NCI-H82 treated with DMSO at 0.1 percent for 48 hours (cell line): Measurements from ENCODE around the gene LRRC1.
"Not testable (repeated sequence)": the region's sequence is repeated elsewhere in the genome, so short reads cannot be mapped to it uniquely, and the experiment has no call there.

Experiments
- DNase-seq: peaks from one replicate; lab custom pipeline; 2025; ENCODE audit not compliant: unreplicated experiment; lab: John Stamatoyannopoulos, UW

LRRC1 gene

DNA sequence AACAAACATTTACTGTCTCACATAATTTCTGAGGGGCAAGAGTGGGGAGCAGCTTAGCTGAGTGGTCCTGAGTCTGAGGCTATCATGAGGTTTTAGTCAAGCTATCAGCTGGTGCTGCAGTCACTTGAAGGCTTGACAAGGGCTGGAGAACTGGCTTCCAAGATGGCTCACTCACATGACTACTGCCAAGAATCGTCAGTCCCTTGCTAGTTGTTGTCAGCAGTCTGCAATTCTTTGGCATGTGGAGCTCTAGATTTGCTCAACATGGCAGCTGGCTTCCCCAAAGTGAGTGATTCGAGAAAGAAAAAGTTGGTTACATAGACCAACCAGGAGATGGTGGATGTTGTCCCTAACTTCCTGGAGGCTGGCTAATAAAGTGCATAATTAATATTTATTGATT is 2.8 kb upstream of the LRRC1 start:
- DNase-seq = no peak

DNA sequence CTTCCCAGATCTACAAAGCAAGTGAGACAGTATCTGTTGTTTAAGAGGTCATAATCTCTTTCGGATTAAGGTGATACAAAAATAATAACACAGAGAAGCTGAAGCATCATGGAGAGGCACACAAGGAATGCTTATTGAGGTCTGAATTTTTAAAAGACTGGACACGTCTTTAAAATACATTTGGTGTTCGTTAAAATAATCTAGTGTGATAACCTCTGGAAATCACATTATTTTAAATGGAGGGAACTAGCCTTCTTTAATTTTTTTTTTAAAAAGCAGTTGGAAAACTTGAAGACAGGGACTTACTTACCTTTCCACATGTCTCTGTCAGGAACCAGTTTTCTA is 1.9 kb upstream of the LRRC1 start:
- DNase-seq = no peak

DNA sequence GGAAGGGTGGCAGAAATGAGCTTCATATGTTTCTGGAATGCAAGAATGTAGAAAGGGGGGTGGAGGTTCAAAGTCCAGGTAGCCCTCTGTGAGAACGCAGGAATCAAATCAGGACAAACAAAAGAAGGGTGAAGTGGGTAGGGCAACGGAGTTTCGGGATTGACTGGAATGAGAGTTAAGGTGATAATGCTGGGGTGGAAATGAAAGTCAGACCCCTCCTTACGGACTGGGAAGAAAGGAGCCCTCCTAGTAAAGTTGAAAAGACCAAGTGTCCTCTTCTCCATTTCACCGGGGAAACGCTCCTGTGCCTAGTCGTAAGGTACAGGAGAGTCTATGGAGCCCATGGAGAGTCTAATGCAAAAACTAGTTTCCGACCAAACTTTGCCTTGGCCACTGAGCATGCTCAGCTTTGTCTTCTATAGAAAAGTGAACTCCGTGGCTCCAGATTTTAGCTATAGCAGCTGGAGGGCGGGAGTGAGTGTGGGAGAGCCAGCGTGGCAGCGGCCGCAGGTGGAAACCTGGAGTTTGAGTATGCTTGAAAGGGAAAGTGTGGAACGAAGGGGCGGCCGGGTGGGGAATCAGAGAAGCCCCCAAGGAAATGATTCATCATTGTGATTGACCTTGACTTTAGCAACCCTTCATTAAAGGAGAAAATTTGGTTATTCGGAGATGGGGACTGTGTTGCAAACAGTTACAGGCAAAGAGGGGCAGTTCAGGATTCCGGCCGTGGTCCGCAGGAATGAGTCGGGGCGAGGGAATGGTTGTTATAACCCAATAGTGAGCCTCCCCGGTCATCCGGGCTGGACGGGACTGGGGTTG is 1.3 kb upstream of the LRRC1 start:
- DNase-seq = peak; percentile 71

DNA sequence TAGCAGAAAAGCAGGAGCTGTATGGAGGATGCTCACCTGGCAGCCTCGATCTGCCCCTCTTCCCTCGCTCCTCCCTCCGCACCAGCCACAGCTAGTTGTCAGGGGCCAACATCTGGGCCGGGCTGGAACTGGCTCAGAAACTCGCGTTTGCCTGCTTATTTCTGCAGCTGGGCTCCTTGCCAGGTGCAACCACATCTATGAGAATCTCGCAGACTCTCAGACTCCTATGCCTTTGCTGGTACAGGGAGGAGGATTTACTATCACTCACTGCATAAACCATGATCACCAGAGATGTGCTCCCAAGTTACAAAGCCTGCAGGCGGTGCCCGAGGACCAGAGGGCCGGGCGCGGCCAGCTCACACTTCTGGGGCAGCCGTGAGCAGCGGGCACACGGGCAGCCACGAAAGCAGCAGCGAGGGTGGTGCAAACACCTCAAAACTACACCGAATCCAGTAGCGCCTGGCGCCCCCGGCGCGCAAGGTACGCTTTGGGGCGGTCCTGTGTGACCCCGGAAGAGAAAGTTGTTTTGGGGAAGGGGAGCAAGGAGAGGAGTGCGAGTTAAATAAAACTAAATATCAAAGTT is 577 bp upstream of the LRRC1 start:
- DNase-seq = no peak

DNA sequence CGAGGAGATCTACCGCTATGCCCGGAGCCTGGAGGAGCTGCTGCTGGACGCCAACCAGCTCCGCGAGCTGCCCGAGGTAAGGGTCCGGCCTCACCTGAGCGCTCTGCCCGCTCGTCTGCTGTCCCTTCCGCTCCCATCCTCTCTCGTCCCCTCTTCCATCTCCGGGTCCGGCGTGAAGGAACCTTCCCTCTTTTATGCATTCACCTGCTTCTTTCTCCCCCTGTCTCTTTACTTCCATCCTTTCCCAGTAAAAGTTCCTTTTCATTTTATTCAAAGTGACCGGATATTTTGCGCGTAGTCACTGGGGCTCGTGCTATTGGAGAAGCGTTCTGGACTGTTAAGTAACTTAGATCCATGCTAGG is 516 bp downstream of the LRRC1 start:
- DNase-seq = no peak

DNA sequence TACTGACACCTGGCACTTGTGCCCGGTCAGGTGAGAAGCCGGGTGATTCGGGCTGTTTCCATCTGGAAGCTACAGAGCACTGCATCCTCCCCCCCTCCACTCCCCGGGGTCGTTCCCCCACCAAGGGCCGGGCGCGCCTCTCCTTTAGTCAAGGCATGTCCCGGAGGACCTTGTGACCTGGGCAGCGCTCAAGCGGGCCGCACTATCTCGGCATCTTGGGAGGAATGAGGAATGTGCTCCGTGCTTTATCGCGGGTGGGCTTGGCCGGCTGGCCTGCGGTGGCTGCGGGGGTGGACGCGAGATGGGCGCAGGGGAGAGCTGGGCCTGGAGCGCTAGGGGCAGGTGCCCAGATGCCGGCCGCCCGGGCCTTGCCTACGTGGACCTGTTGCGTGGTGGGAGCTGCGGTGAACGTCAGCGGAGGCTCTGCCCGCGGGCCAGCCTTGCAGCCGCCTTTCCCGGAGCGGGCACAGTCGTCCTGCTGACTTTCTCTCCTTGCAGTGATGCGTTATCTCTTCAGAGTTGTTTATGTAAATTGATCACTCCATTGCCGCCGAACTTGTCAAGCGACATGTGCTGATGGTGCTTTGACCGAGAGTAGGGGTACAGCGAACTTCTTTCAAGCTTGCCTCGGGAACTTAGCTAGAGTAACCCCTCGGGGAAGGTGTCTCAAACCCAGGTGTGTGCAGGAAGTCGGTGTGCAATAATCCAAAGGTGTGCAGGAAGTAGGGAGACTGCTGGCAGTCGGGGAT is 1.1 kb downstream of the LRRC1 start:
- no peak for DNase-seq

DNA sequence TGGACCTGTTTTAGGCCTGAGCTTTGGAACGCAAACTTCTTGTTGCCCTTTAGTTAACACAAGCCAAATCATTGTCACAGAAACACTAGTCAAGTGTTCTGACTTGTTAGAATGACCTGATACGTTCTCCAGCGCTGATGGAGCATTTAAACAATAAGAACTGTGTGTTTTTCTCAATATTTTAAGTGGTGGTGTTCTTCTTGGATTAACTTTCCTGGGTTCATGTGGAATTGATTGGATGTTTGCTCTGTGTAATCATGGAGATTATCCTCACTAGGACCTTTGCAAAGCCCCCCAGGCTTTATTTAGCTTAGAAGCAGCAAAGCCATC is 1.6 kb downstream of the LRRC1 start:
- DNase-seq = peak; percentile 43

DNA sequence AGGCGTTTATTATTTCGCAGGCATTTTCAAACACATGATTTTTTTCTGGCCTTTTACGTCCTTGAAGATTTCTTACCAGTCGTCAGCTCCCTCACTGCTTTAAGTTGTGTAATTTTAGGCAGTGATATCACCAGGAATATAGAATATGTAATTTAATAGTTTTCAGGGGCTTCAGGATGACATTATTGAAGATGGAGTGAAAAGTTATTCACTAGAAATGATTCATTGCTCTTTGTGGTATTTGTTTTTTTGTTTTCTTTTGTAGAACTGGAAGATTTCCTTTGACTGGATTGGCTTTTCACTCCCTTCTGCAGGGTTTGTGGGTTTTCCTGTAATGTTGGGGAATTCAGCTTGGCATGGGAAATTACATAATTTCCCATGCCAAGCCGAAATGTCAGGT is 2.0 kb downstream of the LRRC1 start:
- no peak for DNase-seq

DNA sequence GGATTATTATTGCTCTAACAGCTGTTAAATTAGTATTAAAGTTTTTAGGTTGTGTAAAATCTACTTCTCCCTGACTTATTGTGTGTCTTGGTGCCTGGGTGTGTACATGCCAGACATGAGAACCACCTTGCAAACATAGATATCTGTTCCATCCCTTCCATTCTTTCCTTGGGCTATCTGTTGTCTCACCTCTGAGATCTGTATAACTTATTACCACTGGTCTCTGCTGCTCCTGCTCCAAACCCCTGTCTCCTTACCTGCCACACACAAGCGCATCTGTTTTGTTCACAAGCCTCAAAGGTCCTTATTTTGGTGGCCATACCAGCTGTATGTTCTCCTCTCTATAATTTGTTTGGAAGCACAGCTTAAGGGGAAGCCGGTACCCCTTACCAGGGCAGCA is 2.5 kb downstream of the LRRC1 start:
- DNase-seq = no peak

DNA sequence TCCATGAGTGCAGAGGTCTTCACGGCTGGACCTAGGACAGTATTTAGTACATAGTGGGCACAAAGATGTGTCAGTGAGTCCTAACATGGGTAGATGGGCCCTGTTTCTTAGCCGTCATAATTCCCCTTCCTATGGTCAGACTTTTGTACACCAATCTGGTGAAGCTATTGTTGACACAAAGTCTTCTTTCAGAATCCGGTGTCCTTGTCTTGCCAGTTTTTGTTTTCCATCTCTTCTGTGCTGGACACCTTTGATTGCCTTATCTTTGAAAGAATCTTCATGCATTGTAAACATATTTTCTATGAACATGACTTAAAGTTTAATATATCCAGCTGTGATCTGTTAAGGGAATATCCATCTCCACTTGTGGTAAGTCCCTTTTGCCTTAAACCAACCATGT is 4.5 kb downstream of the LRRC1 start:
- no peak for DNase-seq

DNA sequence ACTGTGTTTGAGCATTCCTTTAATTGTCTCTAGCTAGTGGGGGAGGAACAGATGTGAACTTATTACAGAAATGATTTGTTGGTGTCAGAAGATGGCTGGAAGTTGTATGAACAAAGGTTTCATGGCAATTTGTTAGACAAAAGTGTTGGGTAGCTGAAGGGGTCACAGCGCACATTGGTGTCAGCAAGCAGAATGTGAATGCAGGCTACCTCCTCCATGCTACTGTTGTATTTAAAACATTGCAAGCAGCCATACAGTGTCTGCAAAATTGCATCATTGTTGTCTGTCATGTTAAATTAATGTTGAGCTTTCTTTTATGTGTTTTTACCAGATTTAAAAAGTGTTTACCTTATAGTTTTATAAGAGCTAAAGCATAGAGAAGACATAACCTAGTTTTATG is 6.2 kb downstream of the LRRC1 start:
- no peak for DNase-seq

DNA sequence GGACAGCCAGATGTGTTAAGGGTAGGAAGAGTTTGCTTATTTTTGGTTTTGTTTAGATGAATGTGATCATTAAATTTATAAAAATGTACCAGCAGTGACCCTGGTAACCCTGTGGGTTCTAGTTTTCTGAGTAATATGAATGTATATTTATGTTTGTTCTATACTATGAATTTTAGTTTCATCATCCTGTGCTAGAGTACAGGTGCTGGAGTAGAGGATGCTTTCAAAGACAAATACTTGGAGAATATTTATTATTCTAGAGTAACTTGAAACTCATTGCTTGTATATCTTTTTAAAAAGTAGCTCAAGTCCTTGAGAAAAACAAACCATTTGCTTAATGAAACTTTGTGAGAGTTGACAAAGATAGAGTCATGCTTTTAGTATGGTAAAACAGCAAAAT is 7.8 kb downstream of the LRRC1 start:
- DNase-seq = no peak

DNA sequence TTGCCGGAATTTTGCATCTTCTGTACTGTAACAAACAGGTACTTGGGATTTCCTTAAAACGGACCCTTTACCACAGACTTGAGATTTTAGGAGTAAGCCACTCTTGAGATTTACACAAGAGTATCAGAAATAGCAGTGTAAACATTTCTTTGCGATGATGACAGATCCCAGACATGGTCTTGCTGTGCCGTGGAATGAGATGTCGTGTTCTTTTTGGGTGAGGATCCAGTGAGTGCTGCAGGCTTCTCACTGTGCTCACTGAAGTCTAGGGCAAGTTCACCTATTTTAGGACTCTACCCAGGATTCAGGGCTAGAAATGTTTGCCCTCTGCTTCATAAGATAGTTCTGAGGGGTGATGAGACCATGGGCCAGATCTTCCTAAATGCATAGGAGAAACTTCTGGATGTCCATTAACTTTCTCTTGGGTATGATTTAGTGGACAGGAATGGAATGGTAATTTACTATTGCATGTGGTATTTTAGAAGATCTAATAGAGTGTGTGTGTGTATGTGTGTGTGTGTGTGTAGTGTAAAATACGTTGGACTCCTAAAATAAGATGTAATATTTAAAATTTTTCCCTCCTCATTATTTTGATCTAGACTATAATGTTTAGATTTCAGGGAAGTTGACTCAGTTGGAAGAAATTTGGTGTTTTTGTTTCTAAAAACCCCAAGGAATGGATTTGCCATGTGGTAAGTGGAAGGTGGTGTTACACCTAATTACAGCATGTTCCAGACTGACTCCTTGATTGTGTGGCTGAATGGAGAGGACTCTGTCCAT is 8.5 kb downstream of the LRRC1 start:
- DNase-seq = no peak

DNA sequence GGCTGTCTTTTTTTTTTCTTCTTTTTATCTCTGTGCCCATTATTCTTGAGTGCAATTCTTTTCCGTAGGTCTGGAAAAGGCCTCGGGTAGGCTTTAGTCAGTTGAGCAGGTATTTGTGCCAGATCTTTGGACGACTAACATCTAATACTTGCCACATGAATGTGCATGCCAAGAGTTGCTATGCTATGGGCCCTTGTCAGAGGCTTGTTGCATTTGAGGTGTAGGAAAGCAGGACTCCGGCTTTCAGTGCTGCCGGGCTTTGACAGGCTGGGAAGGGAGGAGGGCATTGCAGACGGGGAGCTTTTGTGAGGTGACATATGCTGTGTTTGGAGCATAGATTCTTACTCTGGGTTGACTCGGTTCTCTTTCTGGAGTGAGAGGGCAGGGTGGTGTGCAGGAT is 10.2 kb downstream of the LRRC1 start:
- no peak for DNase-seq

DNA sequence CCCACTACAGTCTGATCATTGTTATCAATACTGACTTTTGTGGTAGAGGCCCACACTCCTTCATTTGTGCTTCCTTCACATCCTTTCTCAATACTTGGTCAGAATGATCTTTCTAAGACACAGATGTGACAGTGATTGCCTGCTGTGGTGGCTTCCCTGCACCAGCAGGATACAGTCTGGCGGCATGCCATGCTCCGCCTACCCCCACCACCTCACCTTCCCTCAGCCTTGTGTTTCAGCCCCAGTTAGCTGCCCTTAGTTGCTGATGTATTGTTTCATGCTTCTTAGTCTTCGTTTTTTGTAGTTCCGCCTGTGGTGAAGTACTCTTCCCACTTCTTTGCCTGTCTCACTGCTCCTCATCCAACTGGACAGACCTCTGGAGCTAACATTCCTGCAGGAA is 10.9 kb downstream of the LRRC1 start:
- no peak for DNase-seq

DNA sequence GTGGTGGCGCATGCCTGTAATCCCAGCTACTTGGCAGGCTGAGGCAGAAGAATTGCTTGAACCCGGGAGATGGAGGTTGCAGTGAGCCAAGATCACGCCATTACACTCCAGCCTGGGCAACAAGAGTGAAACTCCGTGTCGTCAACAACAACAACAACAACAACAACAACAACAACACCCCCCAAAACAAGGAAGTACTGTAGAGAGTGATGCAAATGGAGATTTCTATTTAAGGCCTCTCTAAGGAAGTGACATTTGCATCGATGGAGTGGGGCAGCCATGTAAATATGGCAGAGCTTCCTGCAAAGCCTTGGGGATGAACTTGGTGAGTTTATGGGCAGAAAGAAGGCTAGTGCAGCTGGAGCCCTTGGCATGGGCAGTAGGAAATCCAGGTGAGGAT is 12.8 kb downstream of the LRRC1 start:
- not testable (repeated sequence) for DNase-seq

DNA sequence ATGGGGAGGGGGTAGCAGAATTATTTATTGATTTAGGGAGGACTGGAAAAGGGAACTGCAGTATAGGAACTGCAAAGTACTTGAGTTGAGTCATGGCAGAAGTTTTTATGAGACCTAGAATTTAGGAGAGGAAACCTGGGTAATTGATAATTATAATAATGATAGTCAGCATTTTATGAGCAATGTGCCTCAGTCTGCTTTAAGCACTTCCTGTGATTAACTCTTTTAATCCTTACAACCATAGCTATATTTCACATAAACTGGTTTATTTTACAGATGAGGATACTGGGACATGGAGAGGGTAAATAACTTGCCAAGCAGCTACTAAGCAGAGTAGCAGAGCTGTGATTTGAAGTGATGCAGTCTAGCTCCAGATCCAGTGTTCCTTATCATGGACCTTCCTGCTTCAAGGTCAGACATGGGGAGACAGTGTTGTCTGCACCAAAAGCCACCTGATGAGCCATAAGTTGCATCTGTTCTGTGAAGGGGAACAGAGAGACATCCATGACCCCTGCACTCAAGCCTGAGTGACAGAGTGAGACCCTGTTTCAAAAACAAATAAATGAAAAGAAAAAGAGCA is 13.6 kb downstream of the LRRC1 start:
- DNase-seq = no peak

DNA sequence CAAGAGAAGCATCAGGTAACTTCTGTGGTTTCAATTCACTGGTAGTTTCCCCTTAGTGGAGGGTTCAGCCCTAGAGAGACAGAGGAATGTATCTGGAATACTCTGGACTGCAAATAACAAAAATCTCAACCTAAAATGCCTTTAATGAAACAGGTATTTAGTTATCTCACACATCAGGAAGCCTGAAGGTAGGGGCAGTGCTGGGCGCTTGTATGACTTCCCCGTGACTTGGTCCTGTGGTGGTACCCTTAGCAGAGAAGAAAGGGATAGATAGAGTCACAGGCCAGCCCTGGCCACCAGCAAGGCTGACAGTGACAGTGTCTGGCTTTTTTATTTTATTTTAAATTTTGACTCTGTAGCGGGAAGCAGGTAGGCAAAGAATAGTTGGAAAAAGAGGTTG is 14.9 kb downstream of the LRRC1 start:
- no peak for DNase-seq

DNA sequence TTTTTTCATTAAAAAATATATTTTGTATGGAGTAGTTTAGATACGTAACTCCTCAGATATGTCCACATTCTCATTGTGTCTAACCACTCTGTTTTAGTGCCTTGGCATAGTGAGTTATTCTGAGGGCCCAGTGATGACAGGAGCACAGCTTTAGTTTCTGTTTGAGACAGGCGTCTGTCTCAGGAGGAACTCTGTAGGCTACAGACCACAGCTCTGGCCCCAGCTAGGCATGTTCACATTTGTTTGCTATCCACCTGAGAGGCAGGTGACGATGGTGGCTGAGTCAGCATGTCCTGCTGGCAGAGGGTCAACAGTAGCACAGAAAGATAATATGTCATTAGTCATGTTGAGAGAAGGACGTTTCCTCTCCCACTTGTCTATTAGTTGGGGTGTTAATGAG is 16.3 kb downstream of the LRRC1 start:
- no peak for DNase-seq

DNA sequence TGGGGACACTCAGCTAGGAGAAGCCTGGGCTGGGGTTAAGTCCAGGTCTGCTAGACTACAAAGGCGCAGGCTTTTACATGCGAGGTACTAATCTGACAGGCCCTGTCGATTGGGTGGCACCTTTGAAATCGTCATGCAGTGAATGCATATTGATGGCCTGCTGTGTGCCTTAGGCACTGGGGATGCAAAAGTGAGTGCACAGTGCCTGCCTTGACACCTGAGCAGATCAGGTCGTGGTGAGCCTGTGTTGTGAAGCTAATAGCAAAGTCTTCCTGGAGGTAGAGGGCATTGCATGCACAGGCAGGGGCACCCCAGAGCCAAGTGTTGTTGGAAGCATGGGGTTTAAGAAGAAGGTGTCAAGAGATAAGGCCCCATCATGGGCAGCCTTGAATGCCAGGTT is 16.9 kb downstream of the LRRC1 start:
- no peak for DNase-seq

DNA sequence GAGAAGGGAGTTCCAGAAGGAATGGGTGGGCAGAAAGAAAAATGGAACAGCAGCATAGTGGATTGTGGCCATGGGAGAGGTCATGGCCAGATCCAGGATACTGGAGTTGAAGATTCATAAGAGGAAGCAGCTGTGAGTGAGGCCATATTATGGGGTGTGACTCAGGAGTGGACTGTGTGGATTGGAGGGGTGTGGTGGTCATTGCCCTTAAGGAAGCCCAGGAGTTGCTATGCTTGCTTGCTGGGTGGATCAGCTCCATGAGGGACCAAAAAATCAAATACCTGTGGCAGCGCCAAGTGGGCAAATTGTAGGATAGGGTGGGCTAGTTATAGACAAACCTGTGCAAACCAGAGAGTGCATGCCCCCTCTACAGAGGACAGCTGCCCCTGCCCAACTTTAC is 18.3 kb downstream of the LRRC1 start:
- DNase-seq = no peak

DNA sequence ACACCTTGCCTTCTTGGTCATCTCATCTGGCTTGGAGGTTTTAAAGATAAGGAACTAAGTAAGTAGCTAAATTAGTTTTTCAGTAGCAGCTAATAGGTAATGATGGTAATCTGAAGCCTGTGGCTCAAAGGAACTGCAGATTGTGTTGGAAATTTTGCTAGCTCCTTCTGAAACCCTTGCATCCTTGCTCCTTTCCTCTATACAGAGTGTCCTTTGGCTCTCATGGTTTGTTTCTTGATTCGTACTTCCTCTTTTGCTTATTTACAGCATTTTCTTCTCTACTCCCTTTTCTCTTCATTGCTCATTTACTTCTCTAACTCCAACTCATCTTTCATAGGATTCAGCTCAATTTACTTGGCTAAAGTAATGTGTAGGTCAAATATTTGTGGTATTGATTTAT is 19.0 kb downstream of the LRRC1 start:
- no peak for DNase-seq
